HAP-1 (cell line): ENCODE data around the gene ATP5MC2.
"Not testable (repeated sequence)": the region's sequence is repeated elsewhere in the genome, so short reads cannot be mapped to it uniquely, and the experiment has no call there.

Experiments used
- DNase-seq, 2 experiments: peaks; one replicate each; pipeline ENCODE4 v3.0.0-alpha.2; 2016 to 2020; ENCODE audit warnings: low spot score in 2 of 2
- H3K27me3 ChIP-seq: fragments of 250-450 bp; sonication (Bioruptor Pico); 2 replicates; pipeline ENCODE4 v1.5.1; 2020; ENCODE audit warnings: low read depth, mild to moderate bottlenecking, moderate library complexity
- H3K36me3 ChIP-seq: fragments of 250-450 bp; sonication (Bioruptor Pico); replicated peaks from 2 replicates; pipeline ENCODE4 v1.5.1; 2020; ENCODE audit warnings: mild to moderate bottlenecking
- H3K4me1 ChIP-seq: fragments of 250-450 bp; sonication (Bioruptor Pico); 2 replicates; pipeline ENCODE4 v1.5.1; 2020; ENCODE audit warnings: mild to moderate bottlenecking
- H3K4me3 ChIP-seq: fragments of 250-450 bp; sonication (Bioruptor Pico); 2 replicates; pipeline ENCODE4 v1.5.1; 2020; ENCODE audit warnings: mild to moderate bottlenecking, moderate library complexity
- H3K9me3 ChIP-seq: fragments of 250-450 bp; sonication (Bioruptor Pico); 2 replicates; pipeline ENCODE4 v1.5.1; 2020; ENCODE audit warnings: mild to moderate bottlenecking, moderate library complexity
- in situ Hi-C: fragments of 300-500 bp; cut with MboI; formaldehyde crosslinking; loops from 3 replicates; pipeline ENCODE4 v1.14.3; 2020; ENCODE audit warnings: low sequenced_read_pairs, inconsistent platforms, mixed read lengths

Gene ATP5MC2

GRCh38 chr12:53680061-53680460 lies 4.2 kb upstream of the ATP5MC2 start:
- H3K4me3 ChIP-seq, DNase-seq, H3K9me3 ChIP-seq, H3K27me3 ChIP-seq, H3K36me3 ChIP-seq, in situ Hi-C loops, H3K4me1 ChIP-seq: not testable (repeated sequence)

GRCh38 chr12:53677800-53678148 lies 1.9 kb upstream of the ATP5MC2 start:
- Histone ChIP-seq H3K27me3 (peaks cover 10% of the 10 kb centered on the region), H3K4me3 (no peak overlapping the region), H3K9me3 (no peaks in the 10 kb centered on the region), H3K36me3 (peaks cover 18% of the 10 kb centered on the region), H3K4me1 (peaks cover 11% of the 10 kb centered on the region)
- DNase-seq = no peak
- in situ Hi-C loops = loop anchor here (10.0 kb wide), 1 partner anchor 133 kb away; no protein-coding TSS in a partner anchor

DNA sequence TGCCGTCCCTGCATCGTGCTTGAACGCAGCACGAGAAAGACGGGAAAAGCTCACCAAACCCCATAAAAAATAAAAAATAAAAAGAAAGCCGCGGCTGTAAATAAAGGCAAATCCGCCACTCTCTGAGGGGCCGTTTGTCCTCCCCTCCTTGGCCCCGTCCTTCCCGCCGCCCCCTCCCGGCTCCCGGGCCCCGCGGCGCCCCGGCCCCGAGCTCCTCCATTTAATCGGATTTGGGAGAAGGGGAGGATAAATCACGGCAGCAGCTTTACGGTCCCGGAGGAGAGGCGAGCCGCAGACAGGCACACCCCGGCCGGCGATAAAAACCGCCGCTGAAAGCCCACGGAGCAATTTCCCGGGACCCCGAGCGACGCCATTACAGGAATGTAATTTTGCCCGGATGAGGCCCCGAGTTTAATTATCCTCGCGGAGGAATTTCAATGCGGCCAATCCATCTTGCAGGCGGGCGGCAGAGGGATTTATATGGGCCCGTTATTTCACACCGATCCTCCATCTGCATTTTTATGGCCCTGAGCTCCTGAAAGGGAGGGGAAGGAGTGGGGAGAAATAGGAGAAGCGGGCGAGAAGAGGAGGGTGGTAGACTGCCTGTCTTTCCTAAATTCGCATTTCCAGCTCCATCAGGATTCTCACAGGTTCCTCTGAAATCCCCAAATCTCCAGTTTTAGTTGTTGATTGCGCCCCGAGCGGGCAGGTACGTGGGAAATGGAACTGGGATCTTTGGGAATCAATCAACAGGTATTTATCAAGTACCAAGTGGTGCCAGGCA lies 1.3 kb upstream of the ATP5MC2 start:
- Histone ChIP-seq H3K36me3 (peaks cover 23% of the 10 kb centered on the region), H3K4me1 (peaks cover 11% of the 10 kb centered on the region), H3K27me3 (peaks cover 10% of the 10 kb centered on the region), H3K9me3 (no peaks in the 10 kb centered on the region), H3K4me3 (no peak overlapping the region)
- DNase-seq = no peak
- in situ Hi-C loops = loop anchor here (10.0 kb wide), 1 partner anchor 132 kb away; no protein-coding TSS in a partner anchor

GRCh38 chr12:53676656-53677015 lies 753 bp upstream of the ATP5MC2 start:
- Histone ChIP-seq H3K27me3 (peaks cover 10% of the 10 kb centered on the region), H3K36me3 (peaks cover 29% of the 10 kb centered on the region), H3K4me3 (peak overlapping the region; percentile 78; the same call in 1 of the 2 replicates), H3K9me3 (no peaks in the 10 kb centered on the region), H3K4me1 (peaks cover 11% of the 10 kb centered on the region)
- peak in 1 of 2 experiments; percentile 14 for DNase-seq
- in situ Hi-C loops = loop anchor here (10.0 kb wide), 1 partner anchor 132 kb away; no protein-coding TSS in a partner anchor

- peak overlapping the region; percentile 78 for H3K4me3 ChIP-seq
- DNase-seq = peak in 1 of 2 experiments; percentile 47
- H3K4me1 ChIP-seq = peaks cover 15% of the 10 kb centered on the region
- in situ Hi-C loops = loop anchor here (10.0 kb wide), 1 partner anchor 130 kb away; no protein-coding TSS in a partner anchor
- H3K36me3 ChIP-seq = peaks cover 43% of the 10 kb centered on the region
- H3K9me3 ChIP-seq = no peaks in the 10 kb centered on the region
- H3K27me3 ChIP-seq = peaks cover 10% of the 10 kb centered on the region
Measured at GRCh38 chr12:53674977-53675700, 744 bp downstream of the ATP5MC2 start.

DNA sequence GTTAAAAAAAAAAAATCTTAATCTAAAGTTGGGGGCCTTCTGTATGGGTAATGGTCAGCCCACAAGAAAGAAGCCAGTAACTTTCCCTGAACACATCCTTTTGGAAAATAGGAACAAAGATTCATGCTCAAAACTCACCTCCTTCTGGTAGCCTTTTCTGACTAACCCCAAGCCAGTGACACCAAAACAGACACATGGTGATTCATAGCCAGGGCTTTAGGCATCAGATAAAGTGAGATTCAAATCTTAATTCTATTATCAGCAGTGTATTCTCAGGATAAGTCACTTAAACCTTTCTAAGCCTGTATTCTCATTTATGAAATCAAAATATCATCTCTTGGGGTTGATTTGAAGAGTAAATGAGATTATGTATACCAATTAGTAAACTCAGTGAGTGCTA lies 4.9 kb downstream of the ATP5MC2 start:
- no peak for DNase-seq
- H3K36me3 ChIP-seq = peaks cover 80% of the 10 kb centered on the region
- H3K27me3 ChIP-seq = no peaks in the 10 kb centered on the region
- no peaks in the 10 kb centered on the region for H3K9me3 ChIP-seq
- in situ Hi-C loops = loop anchor here (10.0 kb wide), 1 partner anchor 126 kb away; no protein-coding TSS in a partner anchor
- peaks cover 11% of the 10 kb centered on the region for H3K4me1 ChIP-seq
- H3K4me3 ChIP-seq = no peak overlapping the region

- DNase-seq = no peak
- H3K9me3 ChIP-seq = no peaks in the 10 kb centered on the region
- in situ Hi-C loops = loop anchor here (10.0 kb wide), 1 partner anchor 126 kb away; no protein-coding TSS in a partner anchor
- H3K36me3 ChIP-seq = peaks cover 86% of the 10 kb centered on the region
- peaks cover 11% of the 10 kb centered on the region for H3K4me1 ChIP-seq
- no peaks in the 10 kb centered on the region for H3K27me3 ChIP-seq
- no peak overlapping the region for H3K4me3 ChIP-seq
Measured at GRCh38 chr12:53670308-53670707, 5.6 kb downstream of the ATP5MC2 start.

DNA sequence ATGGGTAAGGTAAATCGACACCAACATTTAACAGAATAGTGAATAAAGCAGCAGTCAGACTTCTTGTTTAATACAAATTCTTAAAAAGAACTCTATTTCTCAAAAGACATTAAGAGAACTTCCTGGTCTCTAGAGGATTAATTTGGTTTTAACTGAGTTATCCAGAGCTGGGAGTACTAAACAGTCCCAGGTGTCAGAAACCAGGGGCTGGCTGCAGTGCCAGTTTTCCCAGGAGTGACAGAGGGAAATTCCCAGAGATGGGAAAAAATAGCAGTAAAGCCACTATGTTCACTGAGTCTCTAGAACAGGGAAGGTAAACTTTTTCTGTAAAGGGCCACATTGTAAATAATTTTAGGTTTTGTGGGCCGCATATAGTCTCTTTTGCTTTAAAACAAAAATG lies 8.8 kb downstream of the ATP5MC2 start:
- H3K4me1 ChIP-seq = peaks cover 3% of the 10 kb centered on the region; the same call in 1 of the 2 replicates
- H3K36me3 ChIP-seq = peaks cover 89% of the 10 kb centered on the region
- no peaks in the 10 kb centered on the region for H3K27me3 ChIP-seq
- in situ Hi-C loops = no loop called here
- H3K4me3 ChIP-seq = no peak overlapping the region
- no peak for DNase-seq
- H3K9me3 ChIP-seq = no peaks in the 10 kb centered on the region

DNA sequence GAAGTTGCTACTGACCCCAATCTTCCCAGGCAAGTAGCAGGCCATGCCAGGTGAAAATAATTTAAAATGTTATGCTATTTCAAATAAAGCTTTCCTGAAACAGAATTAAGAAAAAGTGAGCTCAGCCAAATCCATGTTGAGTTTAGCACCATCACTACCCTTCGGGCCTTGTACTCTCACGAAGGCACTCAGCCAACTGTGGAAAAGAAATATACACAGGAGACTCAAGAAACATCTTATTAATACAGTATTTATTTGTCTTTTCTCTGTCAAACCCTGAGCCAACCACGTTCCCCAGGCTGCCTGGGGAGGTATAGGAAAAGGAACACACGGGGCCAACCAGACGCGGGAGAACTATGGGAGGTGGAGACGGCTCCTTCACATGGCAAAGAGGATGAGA lies 10.9 kb downstream of the ATP5MC2 start:
- in situ Hi-C loops = no loop called here
- H3K9me3 ChIP-seq = no peaks in the 10 kb centered on the region
- H3K27me3 ChIP-seq = no peaks in the 10 kb centered on the region
- DNase-seq = no peak
- no peaks in the 10 kb centered on the region for H3K4me1 ChIP-seq
- H3K4me3 ChIP-seq = no peak overlapping the region
- H3K36me3 ChIP-seq = peaks cover 69% of the 10 kb centered on the region

DNA sequence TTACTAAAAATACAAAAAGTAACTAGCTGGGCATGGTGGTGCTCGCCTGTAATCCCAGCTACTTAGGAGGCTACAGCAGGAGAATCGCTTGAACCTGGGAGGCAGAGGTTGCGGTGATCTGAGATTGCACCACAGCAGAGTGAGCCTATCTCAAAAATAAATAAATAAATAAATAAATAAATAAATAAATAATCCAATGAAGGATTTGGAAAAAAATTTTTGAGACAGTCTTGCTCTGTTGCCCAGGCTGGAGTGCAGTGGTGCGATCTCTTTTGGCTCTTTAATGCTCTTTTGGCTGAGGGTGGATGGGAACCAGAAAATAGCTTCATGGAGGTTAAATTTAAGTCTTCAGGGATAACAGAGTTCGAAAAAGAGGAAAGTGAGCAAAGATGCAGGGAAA lies 11.7 kb downstream of the ATP5MC2 start:
- H3K27me3 ChIP-seq = no peaks in the 10 kb centered on the region
- peaks cover 6% of the 10 kb centered on the region for H3K4me1 ChIP-seq
- peaks cover 62% of the 10 kb centered on the region for H3K36me3 ChIP-seq
- no peak for DNase-seq
- H3K9me3 ChIP-seq = no peaks in the 10 kb centered on the region
- in situ Hi-C loops = no loop called here
- no peak overlapping the region for H3K4me3 ChIP-seq

GRCh38 chr12:53660041-53660440 lies 15.8 kb downstream of the ATP5MC2 start:
- Histone ChIP-seq H3K9me3 (no peaks in the 10 kb centered on the region), H3K4me3 (no peak overlapping the region), H3K36me3 (peaks cover 27% of the 10 kb centered on the region), H3K4me1 (peaks cover 10% of the 10 kb centered on the region), H3K27me3 (no peaks in the 10 kb centered on the region)
- in situ Hi-C loops = no loop called here
- no peak for DNase-seq

DNA sequence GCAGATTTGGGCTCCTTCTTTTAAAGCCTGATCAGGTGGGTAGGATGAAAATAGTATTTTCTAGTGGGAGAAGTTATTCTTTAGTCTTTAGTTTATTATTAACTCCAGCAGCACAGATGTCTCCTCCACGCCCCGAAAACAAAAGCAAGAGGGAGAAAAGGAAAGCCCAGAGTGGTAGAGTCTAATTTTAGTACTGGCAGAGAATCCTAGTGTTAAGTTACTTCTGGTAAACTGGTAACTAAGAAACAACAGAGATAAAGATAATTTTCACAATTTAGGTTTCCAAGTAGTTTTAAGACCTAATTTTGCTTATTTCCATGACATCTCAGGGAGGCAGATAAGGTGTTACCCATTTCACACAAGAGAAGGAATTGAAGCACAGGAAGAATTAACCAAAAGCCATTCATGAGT lies 16.3 kb downstream of the ATP5MC2 start:
- H3K27me3 ChIP-seq = no peaks in the 10 kb centered on the region
- no peaks in the 10 kb centered on the region for H3K9me3 ChIP-seq
- no peak for DNase-seq
- H3K4me1 ChIP-seq = peaks cover 10% of the 10 kb centered on the region
- peaks cover 23% of the 10 kb centered on the region for H3K36me3 ChIP-seq
- in situ Hi-C loops = no loop called here
- H3K4me3 ChIP-seq = no peak overlapping the region

DNA sequence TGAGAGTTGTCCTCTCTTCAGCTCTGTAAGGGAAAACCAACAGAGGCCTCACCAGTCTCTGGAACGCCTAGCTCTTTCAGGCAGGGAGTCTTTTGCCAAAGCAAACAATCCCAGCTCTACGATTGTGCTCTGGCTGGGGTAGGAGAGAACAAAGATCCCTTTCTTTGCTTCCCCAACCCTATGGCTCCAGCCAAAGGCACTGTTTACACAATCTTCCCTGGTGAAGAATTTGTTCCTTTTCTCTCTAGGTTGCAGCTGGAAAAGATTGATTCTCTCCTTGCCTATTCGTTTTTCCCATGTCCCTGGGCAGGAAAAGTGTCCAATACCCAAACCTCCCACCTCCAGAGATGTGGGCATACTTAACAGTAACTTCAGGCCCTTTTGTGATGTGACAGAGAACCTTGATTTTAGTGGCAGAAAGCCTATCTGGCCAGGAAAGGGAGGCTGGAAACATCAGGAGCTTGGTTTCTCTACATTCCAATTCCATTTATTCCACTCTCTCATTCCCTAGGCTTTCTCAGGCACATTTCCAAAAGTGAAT lies 16.8 kb downstream of the ATP5MC2 start:
- H3K9me3 ChIP-seq = no peaks in the 10 kb centered on the region
- no peaks in the 10 kb centered on the region for H3K27me3 ChIP-seq
- H3K4me3 ChIP-seq = no peak overlapping the region
- H3K36me3 ChIP-seq = peaks cover 18% of the 10 kb centered on the region
- peaks cover 10% of the 10 kb centered on the region for H3K4me1 ChIP-seq
- in situ Hi-C loops = no loop called here
- DNase-seq = peak; percentile 46 to 55

GRCh38 chr12:53657041-53657440 lies 18.8 kb downstream of the ATP5MC2 start:
- Histone ChIP-seq H3K36me3 (peaks cover 3% of the 10 kb centered on the region; the same call in 1 of the 2 replicates), H3K27me3 (no peaks in the 10 kb centered on the region), H3K4me1 (peaks cover 10% of the 10 kb centered on the region), H3K4me3 (no peak overlapping the region), H3K9me3 (no peaks in the 10 kb centered on the region)
- DNase-seq = no peak
- in situ Hi-C loops = no loop called here
